ENCODE measurements around the gene PLXNA2. TPM values are rescaled to one million over a fixed set of nuclear protein-coding genes. Genes with fewer than 3 reads are reported as not detected.

The PLXNA2 gene
- total and polyA plus RNA-seq, 2 of the 8 experiments (the other 6 are each of a cell fraction or from before 2014, with no cell fraction given), result 0.33 to 1.5 TPM

DNA sequence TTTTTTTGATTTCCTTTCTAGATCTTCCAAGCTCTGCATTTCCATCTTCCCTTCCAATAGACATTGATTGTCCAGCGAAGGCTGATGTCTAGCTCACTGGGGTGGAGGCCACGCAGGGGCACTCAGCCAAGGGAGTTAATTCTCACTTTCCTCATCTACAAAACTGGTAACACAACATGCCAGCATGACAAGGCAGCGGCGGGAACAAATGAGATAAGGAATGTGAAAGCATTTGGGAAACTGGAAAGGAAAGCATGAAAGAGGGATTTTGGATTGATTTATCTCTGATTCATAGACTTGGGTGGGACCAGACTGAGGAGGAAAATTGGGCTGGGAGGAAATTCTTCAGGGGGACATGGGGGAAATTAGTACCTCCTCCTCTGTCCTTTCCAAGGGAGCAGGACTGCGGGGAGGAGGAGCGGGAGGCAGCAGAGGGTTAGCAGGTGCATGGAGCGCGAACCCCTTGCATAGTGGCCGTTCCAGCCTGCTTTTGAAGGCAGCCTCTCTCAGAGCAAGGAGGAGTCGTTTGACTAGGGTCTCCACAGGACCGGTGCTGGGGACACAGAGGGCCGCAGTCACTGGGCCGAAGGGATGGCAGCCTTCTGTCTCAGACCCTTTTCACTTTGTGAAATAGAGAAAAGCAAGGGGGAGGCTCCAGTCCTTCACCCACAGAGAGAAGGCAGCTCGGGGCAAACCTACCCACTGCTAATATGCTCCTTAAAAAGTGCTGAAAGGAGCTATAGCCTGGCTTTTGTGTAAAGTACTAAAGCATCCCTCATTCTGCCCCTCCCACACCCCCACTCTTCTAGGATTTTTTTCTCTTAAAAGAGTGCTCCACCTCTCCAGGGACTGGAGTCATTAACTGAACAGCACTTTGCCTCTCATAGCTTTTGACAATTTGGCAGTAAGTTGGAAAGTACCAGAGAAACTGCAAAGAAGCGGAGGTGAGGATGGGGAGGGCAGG is 89.2 kb downstream of the PLXNA2 start (continued):
- no peak for TF ChIP-seq RAD21 (IDR thresholded peaks at IDR 0.05 in 1 of 2, conservative IDR thresholded peaks at IDR 0.05 in 1 of 2; ENCODE audit: low read depth in 2 of 2, low read length in 2 of 2)
